ENCODE results near the gene LDLR.

LDLR gene

DNA sequence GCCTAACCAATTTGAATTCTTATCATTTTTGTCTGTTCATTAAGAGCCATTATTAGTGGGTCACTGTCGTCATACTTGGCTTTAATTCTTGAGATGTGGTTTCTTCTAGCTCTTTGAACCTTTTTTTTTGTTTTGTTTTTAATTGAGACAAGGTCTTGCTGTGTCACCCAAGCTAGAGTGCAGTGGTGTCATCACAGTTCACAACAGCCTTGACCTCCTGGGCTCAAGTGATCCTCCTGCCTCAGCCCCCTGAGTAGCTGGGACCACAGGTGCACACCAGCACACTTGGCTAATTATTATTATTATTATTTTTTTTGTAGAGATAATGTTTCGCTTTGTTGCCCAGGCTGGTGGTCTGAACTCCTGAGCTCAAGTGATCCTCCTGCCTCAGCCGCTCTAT lies 25.8 kb upstream of the LDLR start:
- TF ChIP-seq ZNF8 (CRISPR knock-in tag; IDR thresholded peaks at IDR 0.05) (no peak), CREB5 (CRISPR knock-in tag; IDR thresholded peaks at IDR 0.05; ENCODE audit: low read depth) (no peak), PATZ1 (CRISPR knock-in tag; IDR thresholded peaks at IDR 0.05; ENCODE audit: borderline replicate concordance) (no peak), ZNF70 (CRISPR knock-in tag; IDR thresholded peaks at IDR 0.05) (no peak), POU6F1 (CRISPR knock-in tag; IDR thresholded peaks at IDR 0.05; ENCODE audit: borderline replicate concordance, low read depth) (no peak), OSR1 (CRISPR knock-in tag; IDR thresholded peaks at IDR 0.05) (no peak), ESRRG (CRISPR knock-in tag; IDR thresholded peaks at IDR 0.05) (no peak)
- ATAC-seq: no peak

DNA sequence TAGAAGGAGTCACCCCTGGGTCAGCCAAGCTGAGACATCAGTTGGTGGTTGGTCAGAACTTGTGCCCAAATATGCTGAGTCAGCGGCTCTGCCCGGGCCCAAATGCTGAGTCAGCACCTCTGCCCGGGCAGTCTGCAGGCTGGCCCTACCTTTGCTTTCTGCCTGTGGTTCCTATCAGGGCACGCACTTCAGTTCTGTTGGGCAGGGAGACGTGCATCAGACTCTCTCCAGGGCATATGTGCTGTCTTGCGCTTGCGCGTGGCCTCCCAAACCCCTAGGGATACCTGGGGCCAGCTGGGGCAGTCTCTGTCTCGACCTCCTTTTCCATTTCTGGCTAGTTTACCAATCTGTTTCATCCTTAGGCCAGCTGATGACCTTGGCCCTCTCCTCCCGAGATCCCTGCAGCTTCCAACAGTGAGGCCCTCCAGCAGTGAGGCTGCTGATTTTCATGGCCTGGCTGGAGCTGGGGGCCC lies 24.4 kb upstream of the LDLR start:
- TF ChIP-seq SNAI2 (CRISPR knock-in tag; IDR thresholded peaks at IDR 0.05) (no peak), ZNF70 (CRISPR knock-in tag; IDR thresholded peaks at IDR 0.05) (no peak), ISL1 (CRISPR knock-in tag; IDR thresholded peaks at IDR 0.05) (no peak), CREB5 (CRISPR knock-in tag; IDR thresholded peaks at IDR 0.05; ENCODE audit: low read depth) (no peak), TSHZ2 (CRISPR knock-in tag; IDR thresholded peaks at IDR 0.05) (no peak), ZNF565 (CRISPR knock-in tag; conservative IDR thresholded peaks at IDR 0.05; ENCODE audit: low read depth) (no peak), ARNTL (CRISPR knock-in tag; IDR thresholded peaks at IDR 0.05; ENCODE audit: borderline replicate concordance, low read depth) (no peak), ESRRG (CRISPR knock-in tag; IDR thresholded peaks at IDR 0.05) (no peak)
- no peak for ATAC-seq

GRCh38 chr19:11066326-11066725 lies 22.9 kb upstream of the LDLR start:
- no peak for ATAC-seq

DNA sequence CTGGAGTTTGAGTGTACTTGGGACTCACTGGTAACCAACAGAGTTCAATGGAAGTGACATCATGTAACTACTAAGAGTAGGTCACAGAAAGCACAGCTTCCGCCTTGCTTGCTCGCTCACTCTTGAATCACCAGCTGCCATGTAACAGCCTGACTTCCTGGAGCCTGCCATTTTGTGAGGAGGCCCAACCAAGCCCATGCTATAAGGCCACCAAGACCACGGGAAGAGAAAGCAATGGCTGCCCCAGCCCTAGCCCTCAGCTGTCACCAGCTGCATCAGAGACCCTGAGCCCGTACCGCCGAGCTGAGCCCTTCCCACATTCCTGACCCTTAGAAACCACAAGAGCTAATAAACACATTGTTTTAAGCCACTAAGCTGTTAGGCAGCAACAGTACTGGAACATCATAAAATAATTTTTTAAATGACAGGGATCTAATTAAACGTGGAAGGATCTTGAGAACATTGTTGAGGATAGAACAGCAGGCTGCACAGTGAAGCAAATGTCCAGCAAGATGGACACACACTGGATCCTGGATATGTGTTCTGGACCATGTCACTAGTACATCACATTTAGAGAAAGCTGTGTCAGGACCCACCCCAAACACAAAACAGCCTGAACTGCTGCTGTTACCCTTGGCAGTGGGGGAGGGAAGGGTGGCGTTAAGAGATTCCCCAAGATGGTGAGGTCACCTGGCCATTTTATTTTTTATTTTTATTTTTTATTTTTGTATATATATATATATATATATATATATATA lies 21.7 kb upstream of the LDLR start:
- TF ChIP-seq CSDC2 (CRISPR knock-in tag; IDR thresholded peaks at IDR 0.05) (no peak), TSHZ2 (CRISPR knock-in tag; IDR thresholded peaks at IDR 0.05) (no peak), PATZ1 (CRISPR knock-in tag; IDR thresholded peaks at IDR 0.05; ENCODE audit: borderline replicate concordance) (no peak)
- no peak for ATAC-seq

More at GRCh38 chr19:11066326-11066725, 22.9 kb upstream of the LDLR start:
- TF ChIP-seq ZNF8 (CRISPR knock-in tag; IDR thresholded peaks at IDR 0.05) (no peak), RARB (CRISPR knock-in tag; IDR thresholded peaks at IDR 0.05) (no peak)

Measured in SK-N-SH treated with all-trans-retinoic acid at 6 μM for 48 hours (cell line).